Liver (tissue), 9 donors: ENCODE data around the gene FARP1. TPM values are rescaled to one million over a fixed set of nuclear protein-coding genes. Genes with fewer than 3 reads are reported as not detected.
A peak's percentile ranks its signal among the peaks of the same experiment; 100 is the strongest.

Experiments used
- DNase-seq: peaks from one replicate; pipeline ENCODE4 v3.0.0-alpha.2; 2017; ENCODE audit warnings: low spot score
- H3K27ac ChIP-seq, 2 donors: one replicate each; pipeline ENCODE4 v1.7.0; 2013; ENCODE audit warnings: inconsistent platforms in 2 of 2, low read length in 2 of 2, control low read depth in 1 of 2, low read depth in 1 of 2, mild to moderate bottlenecking in 1 of 2
- H3K27me3 ChIP-seq, 4 donors: one replicate each; pipeline versions ENCODE4 v1.6.1 to v1.7.0; 2013; ENCODE audit warnings: low read length in 3 of 4, inconsistent platforms in 1 of 4, mild to moderate bottlenecking in 1 of 4, moderate library complexity in 1 of 4; ENCODE audit not compliant: control insufficient read depth in 4 of 4, insufficient read depth in 4 of 4
- H3K36me3 ChIP-seq, 4 donors: one replicate each; pipeline versions ENCODE4 v1.6.1 to v1.7.0; 2013; ENCODE audit warnings: low read length in 3 of 4, mild to moderate bottlenecking in 3 of 4, low read depth in 1 of 4, moderate library complexity in 1 of 4; ENCODE audit not compliant: control insufficient read depth in 4 of 4, insufficient read depth in 3 of 4
- H3K4me1 ChIP-seq, 4 donors: one replicate each; pipeline versions ENCODE4 v1.6.1 to v1.7.0; 2013; ENCODE audit warnings: low read length in 3 of 4, mild to moderate bottlenecking in 3 of 4, moderate library complexity in 1 of 4; ENCODE audit not compliant: control insufficient read depth in 4 of 4, insufficient read depth in 4 of 4
- H3K4me3 ChIP-seq, 3 donors: one replicate each; pipeline versions ENCODE4 v1.6.1 to v1.7.0; 2013; ENCODE audit warnings: low read length in 3 of 3, control low read depth in 1 of 3, low read depth in 1 of 3, mild to moderate bottlenecking in 1 of 3
- H3K9ac ChIP-seq, 2 donors: one replicate each; pipeline ENCODE4 v1.7.0; 2013; ENCODE audit warnings: low read length in 2 of 2, mild to moderate bottlenecking in 2 of 2, moderate library complexity in 2 of 2, control low read depth in 1 of 2, low read depth in 1 of 2
- H3K9me3 ChIP-seq, 4 donors: one replicate each; pipeline versions ENCODE4 v1.6.1 to v1.7.0; 2013; ENCODE audit warnings: low read length in 3 of 4; ENCODE audit not compliant: control insufficient read depth in 4 of 4
- ATF3 ChIP-seq: IDR thresholded peaks from 2 replicates; pipeline ENCODE4 v1.6.1; 2016; ENCODE audit warnings: antibody characterized with exemption
- CTCF ChIP-seq: fragments of 150-350 bp; IDR thresholded peaks from 2 replicates; pipeline ENCODE4 v1.5.1; 2017; ENCODE audit warnings: improper control_type of control experiment, low read depth, low read length; ENCODE audit not compliant: missing input control
- EGR1 ChIP-seq, 2 donors: IDR thresholded peaks; 2 replicates each; pipeline ENCODE4 v1.6.1; 2016 to 2018; ENCODE audit warnings: antibody characterized with exemption in 2 of 2, low read depth in 2 of 2
- FOXA1 ChIP-seq: IDR thresholded peaks from 2 replicates; pipeline ENCODE4 v1.6.1; 2016; ENCODE audit warnings: antibody characterized with exemption
- FOXA2 ChIP-seq: IDR thresholded peaks from 2 replicates; pipeline ENCODE4 v1.6.1; 2016; ENCODE audit warnings: antibody characterized with exemption
- GABPA ChIP-seq, 2 donors: IDR thresholded peaks in 1 of 2; conservative IDR thresholded peaks in 1 of 2; 2 replicates each; pipeline ENCODE4 v1.6.1; 2016; ENCODE audit warnings: antibody characterized with exemption in 2 of 2, mild to moderate bottlenecking in 1 of 2, moderate library complexity in 1 of 2
- JUND ChIP-seq, 2 donors: IDR thresholded peaks; 2 replicates each; pipeline ENCODE4 v1.6.1; 2016; ENCODE audit warnings: antibody characterized with exemption in 2 of 2
- MAX ChIP-seq: IDR thresholded peaks from 2 replicates; pipeline ENCODE4 v1.6.1; 2016; ENCODE audit warnings: antibody characterized with exemption
- NR2F2 ChIP-seq: IDR thresholded peaks from 2 replicates; pipeline ENCODE4 v1.6.1; 2016; ENCODE audit warnings: antibody characterized with exemption
- RAD21 ChIP-seq, 2 donors: IDR thresholded peaks; 2 replicates each; pipeline ENCODE4 v1.6.1; 2016; ENCODE audit warnings: antibody characterized with exemption in 2 of 2, mild to moderate bottlenecking in 2 of 2
- REST ChIP-seq: IDR thresholded peaks from 2 replicates; pipeline ENCODE4 v1.6.1; 2016; ENCODE audit warnings: antibody characterized with exemption, mild to moderate bottlenecking
- RXRA ChIP-seq, 2 donors: IDR thresholded peaks; 2 replicates each; pipeline ENCODE4 v1.6.1; 2017 to 2018; ENCODE audit warnings: antibody characterized with exemption in 2 of 2, mild to moderate bottlenecking in 1 of 2
- TAF1 ChIP-seq: conservative IDR thresholded peaks from 2 replicates; pipeline ENCODE4 v1.6.1; 2016; ENCODE audit warnings: antibody characterized with exemption, mild to moderate bottlenecking
- YY1 ChIP-seq: IDR thresholded peaks from 2 replicates; pipeline ENCODE4 v1.6.1; 2016; ENCODE audit warnings: antibody characterized with exemption, mild to moderate bottlenecking
- ZBTB33 ChIP-seq: IDR thresholded peaks from 2 replicates; pipeline ENCODE4 v1.6.1; 2016; ENCODE audit warnings: antibody characterized with exemption
- WGBS: extraction: QIAGEN DNeasy Blood & Tissue Kit; methylation state at CpG from one replicate; pipeline ENCODE4 v1.1.7; 2013; 5-methylcytosine and 5-hydroxymethylcytosine counted together
- polyA plus RNA-seq, 2 donors: library from polyadenylated mRNA; stranded (reverse) in 1 of 2; unstranded in 1 of 2; fragments of 200-250 nt in 1 of 2; fragments of >200 nt in 1 of 2; fragmentation: Nextera tagmentation in 1 of 2; extraction: Ambion mirVana in 1 of 2; gene quantifications; one replicate each; pipeline versions ENCODE4 v1.2.1 to v1.2.3, GENCODE V29; 2013 to 2015
- total RNA-seq, 2 donors: library from RNA; depleted of rRNA; stranded (reverse); fragments of >200 nt; gene quantifications; one replicate each; pipeline ENCODE4 v1.2.3, GENCODE V29; 2014
- donor health status: healthy.
- donor health status: healthy.
- donor health status: healthy.
- donor health status: healthy.
- donor health status: healthy.

Gene FARP1
- total and polyA plus RNA-seq, 4 donors: 28.4 to 62.6 (median 39.8) TPM

- no peak for TF ChIP-seq REST
- TF ChIP-seq FOXA2: no peak
- peak in 1 of 2 donors; percentile 50 for TF ChIP-seq JUND (IDR thresholded peaks at IDR 0.05)
- peak; percentile 58 to 79 for TF ChIP-seq RXRA (IDR thresholded peaks at IDR 0.05)
- TF ChIP-seq GABPA (IDR thresholded peaks at IDR 0.05 in 1 of 2, conservative IDR thresholded peaks at IDR 0.05 in 1 of 2): no peak
- TF ChIP-seq MAX: no peak
- no peak for TF ChIP-seq EGR1 (IDR thresholded peaks at IDR 0.05; ENCODE audit: low read depth in 2 of 2)
- TF ChIP-seq NR2F2: no peak
Measured at GRCh38 chr13:98258226-98258625, 115.3 kb downstream of the FARP1 start (continued).

- Histone ChIP-seq H3K4me1 (peaks cover 4 to 40% (median 21%) of the 10 kb centered on the region in 4 donors), H3K27ac (no peak overlapping the region), H3K9ac (no peak overlapping the region), H3K36me3 (no peaks in the 10 kb centered on the region), H3K27me3 (no peaks in the 10 kb centered on the region), H3K4me3 (no peak overlapping the region), H3K9me3 (no peaks in the 10 kb centered on the region)
- TF ChIP-seq RAD21 (IDR thresholded peaks at IDR 0.05): no peak
- no peak for TF ChIP-seq YY1
- no peak for TF ChIP-seq FOXA1
- TF ChIP-seq JUND (IDR thresholded peaks at IDR 0.05): no peak
- no peak for TF ChIP-seq ZBTB33
- TF ChIP-seq GABPA (IDR thresholded peaks at IDR 0.05 in 1 of 2, conservative IDR thresholded peaks at IDR 0.05 in 1 of 2): no peak
- TF ChIP-seq RXRA (IDR thresholded peaks at IDR 0.05): no peak
- no peak for TF ChIP-seq REST
- TF ChIP-seq TAF1: no peak
- TF ChIP-seq CTCF: no peak
- no peak for TF ChIP-seq MAX
- no peak for TF ChIP-seq ATF3
- no peak for TF ChIP-seq FOXA2
- WGBS: 72% methylated on average over 8 of the region's 8 CpGs
- no peak for DNase-seq
Measured at GRCh38 chr13:98260357-98261164, 117.7 kb downstream of the FARP1 start.
